Ishikawa (cell line): Measurements from ENCODE around the gene SAMD9L.

Source experiments
- EGR1 ChIP-seq: IDR thresholded peaks from 2 replicates; pipeline ENCODE4 v1.6.1; 2012
- RAD21 ChIP-seq: IDR thresholded peaks from 2 replicates; pipeline ENCODE4 v1.6.1; 2012; ENCODE audit warnings: low read depth

DNA sequence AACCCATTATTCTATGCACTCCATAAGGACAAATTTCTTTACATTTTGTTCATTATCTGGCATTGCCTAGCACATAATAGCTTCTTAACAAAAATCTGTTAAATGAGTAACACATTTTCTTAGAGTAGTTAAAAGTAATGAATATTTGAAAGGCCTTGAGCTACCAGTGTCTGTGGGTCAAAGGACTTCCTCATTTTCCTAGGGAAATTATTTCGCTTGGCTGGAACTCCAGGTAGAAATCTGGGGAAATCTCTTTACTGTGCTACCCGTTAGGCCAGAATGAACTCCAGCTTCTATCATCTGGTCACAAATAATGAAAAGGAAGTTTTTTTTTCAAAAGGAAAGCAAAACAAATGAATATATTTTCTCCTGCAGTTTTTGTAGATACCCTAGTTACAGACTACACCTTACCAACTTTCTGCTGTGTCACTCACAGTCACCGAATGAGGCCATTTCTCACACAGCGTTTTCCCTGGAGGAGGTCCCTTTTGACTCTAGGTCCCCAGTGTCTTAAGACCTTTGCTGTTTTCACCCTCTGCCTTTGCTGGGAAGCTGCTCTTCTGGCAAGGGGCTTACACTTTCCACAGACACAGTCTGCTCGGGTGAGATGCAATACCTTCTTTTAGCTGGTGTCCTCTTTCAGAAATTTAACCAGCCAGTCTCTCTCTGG lies 1.6 kb downstream of the SAMD9L start:
- no peak for TF ChIP-seq EGR1
- no peak for TF ChIP-seq RAD21
